A673 (cell line): ENCODE data around the gene ACSM2A.
"Not testable (repeated sequence)": the region's sequence is repeated elsewhere in the genome, so short reads cannot be mapped to it uniquely, and the experiment has no call there.

Source experiments
- EZH2 ChIP-seq: fragments of 200-600 bp; sonication (generic); IDR thresholded peaks from 2 replicates; pipeline ENCODE4 v1.6.1; 2017; ENCODE audit warnings: borderline replicate concordance, low read depth, mild to moderate bottlenecking, mixed read lengths, antibody characterized with exemption, low read length; ENCODE audit not compliant: poor library complexity, severe bottlenecking
- TF ChIP-seq, protein P1 (sequence below): fragments of 300-800, 200-600 bp; sonication (generic); conservative IDR thresholded peaks from 2 replicates; pipeline ENCODE4 v1.5.1; 2017; ENCODE audit warnings: low read depth, mild to moderate bottlenecking, antibody characterized with exemption, low read length, moderate library complexity, mixed read lengths

GRCh38 chr16:20439820-20440231, 11.5 kb upstream of the ACSM2A start:
- TF ChIP-seq, protein P1, sequence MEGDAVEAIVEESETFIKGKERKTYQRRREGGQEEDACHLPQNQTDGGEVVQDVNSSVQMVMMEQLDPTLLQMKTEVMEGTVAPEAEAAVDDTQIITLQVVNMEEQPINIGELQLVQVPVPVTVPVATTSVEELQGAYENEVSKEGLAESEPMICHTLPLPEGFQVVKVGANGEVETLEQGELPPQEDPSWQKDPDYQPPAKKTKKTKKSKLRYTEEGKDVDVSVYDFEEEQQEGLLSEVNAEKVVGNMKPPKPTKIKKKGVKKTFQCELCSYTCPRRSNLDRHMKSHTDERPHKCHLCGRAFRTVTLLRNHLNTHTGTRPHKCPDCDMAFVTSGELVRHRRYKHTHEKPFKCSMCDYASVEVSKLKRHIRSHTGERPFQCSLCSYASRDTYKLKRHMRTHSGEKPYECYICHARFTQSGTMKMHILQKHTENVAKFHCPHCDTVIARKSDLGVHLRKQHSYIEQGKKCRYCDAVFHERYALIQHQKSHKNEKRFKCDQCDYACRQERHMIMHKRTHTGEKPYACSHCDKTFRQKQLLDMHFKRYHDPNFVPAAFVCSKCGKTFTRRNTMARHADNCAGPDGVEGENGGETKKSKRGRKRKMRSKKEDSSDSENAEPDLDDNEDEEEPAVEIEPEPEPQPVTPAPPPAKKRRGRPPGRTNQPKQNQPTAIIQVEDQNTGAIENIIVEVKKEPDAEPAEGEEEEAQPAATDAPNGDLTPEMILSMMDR, result not testable (repeated sequence)
- TF ChIP-seq EZH2, result not testable (repeated sequence)
